ENCODE measurements around the gene BCL2L11.
A peak's percentile ranks its signal among the peaks of the same experiment; 100 is the strongest.

BCL2L11 gene

GRCh38 chr2:111138839-111139238 is 18.1 kb downstream of the BCL2L11 start:
- in situ Hi-C loops (cut with HindIII; ENCODE audit: low pct_ligation_motif_present, low pct_unique_long_range_greater_than_20kb, low sequenced_read_pairs) = no loop called here
- DNase-seq = no peak

GRCh38 chr2:111139637-111140317 is 19.1 kb downstream of the BCL2L11 start:
- in situ Hi-C loops (cut with HindIII; ENCODE audit: low pct_ligation_motif_present, low pct_unique_long_range_greater_than_20kb, low sequenced_read_pairs) = no loop called here
- DNase-seq = no peak

DNA sequence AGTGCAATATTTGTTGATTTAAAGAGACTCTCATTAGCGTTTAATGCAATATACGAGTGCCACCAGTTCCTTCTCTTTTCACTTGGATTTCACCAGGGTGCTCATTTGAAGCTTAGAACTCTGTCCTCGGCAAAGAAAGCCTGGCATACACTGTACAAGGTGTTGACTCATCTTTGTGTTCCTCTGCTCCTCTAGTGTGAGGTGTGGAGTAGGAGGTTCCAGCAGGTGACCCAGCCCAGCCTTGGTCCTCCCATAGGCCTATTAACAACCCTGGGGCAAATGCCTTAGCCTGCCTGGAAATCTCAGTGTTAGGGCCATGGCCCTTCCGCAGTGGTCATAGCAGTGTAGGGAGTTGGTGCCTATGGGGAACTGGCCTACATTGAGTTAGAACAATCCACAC is 20.1 kb downstream of the BCL2L11 start:
- no peak for DNase-seq
- in situ Hi-C loops (cut with HindIII; ENCODE audit: low pct_ligation_motif_present, low pct_unique_long_range_greater_than_20kb, low sequenced_read_pairs) = no loop called here

DNA sequence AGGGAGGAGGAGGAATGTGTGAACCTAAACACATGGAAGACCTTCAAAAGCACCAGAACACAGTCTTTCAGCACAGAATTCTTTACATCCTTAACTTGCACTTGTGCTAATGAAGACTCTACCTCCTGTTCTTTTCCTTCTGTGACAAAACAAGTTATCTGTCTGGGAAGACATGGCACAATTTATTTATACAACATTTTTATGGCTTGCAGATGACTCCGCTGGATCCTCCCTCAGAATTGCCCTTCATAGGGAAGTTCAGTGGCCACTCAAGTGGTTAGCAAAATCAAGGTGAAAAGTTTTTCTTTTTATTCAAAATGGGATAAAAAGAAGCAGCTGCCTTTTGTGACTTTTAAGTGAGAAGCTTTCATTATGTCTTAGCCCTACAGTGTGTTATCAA is 21.4 kb downstream of the BCL2L11 start:
- in situ Hi-C loops (cut with HindIII; ENCODE audit: low pct_ligation_motif_present, low pct_unique_long_range_greater_than_20kb, low sequenced_read_pairs) = no loop called here
- no peak for DNase-seq

DNA sequence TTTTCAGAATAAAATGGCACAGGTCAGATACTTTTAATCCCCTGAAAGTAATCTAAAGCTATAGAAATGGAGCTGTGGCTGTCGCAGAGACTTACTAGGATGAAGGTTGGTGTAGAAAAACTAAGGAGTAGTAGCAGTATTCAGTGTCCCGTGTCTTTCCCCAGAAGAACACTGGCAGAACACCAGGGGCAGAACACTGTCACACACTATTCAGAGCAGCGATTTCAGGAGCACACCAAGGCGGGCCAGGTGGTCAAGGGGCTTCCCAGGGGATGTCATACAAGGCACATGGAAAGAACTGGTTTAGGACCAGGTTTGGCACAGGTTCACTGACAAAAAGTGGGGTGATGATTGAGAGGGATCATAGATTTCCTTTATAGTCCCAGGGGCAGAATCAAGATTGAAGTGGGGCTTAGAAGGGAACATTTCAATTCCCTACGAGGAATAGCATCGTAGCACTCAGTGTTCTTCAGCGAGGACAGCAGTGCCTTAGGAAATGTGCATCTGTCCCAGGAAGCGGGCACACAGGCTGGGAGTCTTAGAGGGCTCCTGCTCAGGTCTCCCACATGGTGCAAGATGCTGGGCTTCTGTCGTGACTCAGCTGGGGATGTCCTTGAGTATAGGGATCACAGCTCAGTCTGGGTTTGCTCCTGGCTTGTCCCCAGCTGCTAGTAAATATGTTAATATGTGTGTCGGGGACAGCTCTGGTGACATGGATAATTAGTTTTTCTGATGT is 22.6 kb downstream of the BCL2L11 start:
- DNase-seq = no peak
- in situ Hi-C loops (cut with HindIII; ENCODE audit: low pct_ligation_motif_present, low pct_unique_long_range_greater_than_20kb, low sequenced_read_pairs) = no loop called here

GRCh38 chr2:111143843-111144198 is 23.1 kb downstream of the BCL2L11 start:
- DNase-seq = no peak
- in situ Hi-C loops (cut with HindIII; ENCODE audit: low pct_ligation_motif_present, low pct_unique_long_range_greater_than_20kb, low sequenced_read_pairs) = no loop called here

- in situ Hi-C loops (cut with HindIII; ENCODE audit: low pct_ligation_motif_present, low pct_unique_long_range_greater_than_20kb, low sequenced_read_pairs) = no loop called here
- no peak for DNase-seq
Observed at GRCh38 chr2:111145103-111145760, 24.5 kb downstream of the BCL2L11 start.

- in situ Hi-C loops (cut with HindIII; ENCODE audit: low pct_ligation_motif_present, low pct_unique_long_range_greater_than_20kb, low sequenced_read_pairs) = no loop called here
- no peak for DNase-seq
Observed at GRCh38 chr2:111145951-111146350, 25.2 kb downstream of the BCL2L11 start.

DNA sequence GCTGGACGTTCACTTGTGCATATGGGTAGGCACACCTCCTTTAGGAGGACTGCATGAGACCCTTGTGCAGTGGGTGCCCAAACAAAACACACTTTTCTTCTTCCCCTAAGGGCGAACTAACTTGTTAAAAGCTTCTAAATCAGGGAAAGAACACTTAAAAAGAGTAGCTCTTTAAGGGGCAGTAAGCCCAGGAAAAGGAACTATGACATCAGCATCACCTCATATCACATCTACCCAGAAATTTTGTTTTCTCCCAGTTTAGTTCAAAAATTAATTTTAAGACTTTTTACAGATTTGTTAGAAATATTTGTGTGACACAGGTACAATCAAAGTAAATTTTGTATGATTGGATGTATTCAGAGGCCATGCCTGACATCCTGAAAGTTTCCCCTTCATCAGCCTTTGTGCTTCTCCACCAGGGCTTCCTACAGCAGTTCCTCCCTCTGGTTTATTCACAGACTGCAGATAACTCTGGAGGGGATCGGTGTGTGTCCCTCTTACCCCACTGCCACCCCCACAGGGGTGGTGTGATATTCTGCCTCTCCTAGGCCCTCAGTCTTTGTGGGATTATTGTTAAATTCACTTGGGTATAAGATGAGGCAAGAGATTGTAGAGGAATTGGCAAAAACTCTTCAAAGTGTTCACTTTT is 27.6 kb downstream of the BCL2L11 start:
- DNase-seq = no peak
- in situ Hi-C loops (cut with HindIII; ENCODE audit: low pct_ligation_motif_present, low pct_unique_long_range_greater_than_20kb, low sequenced_read_pairs) = no loop called here

DNA sequence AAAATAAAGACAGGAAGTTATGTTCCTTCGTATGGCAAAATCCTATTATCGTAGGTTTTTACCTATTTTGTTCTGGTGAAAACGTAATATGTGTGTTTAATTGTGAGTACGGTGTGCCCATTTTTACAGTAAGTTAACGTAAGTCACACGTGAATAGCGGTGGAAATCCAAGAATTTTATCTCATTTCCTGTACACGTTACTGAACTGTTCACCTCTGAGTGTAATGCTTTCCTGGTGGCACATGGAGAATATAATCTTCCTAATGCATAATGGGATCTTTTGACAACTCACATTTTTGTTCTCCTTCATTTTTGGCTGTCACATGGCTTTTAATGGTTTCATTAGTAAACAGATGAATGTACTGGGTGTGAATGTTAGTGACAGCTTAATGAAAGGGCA is 28.2 kb downstream of the BCL2L11 start:
- in situ Hi-C loops (cut with HindIII; ENCODE audit: low pct_ligation_motif_present, low pct_unique_long_range_greater_than_20kb, low sequenced_read_pairs) = no loop called here
- DNase-seq = no peak

DNA sequence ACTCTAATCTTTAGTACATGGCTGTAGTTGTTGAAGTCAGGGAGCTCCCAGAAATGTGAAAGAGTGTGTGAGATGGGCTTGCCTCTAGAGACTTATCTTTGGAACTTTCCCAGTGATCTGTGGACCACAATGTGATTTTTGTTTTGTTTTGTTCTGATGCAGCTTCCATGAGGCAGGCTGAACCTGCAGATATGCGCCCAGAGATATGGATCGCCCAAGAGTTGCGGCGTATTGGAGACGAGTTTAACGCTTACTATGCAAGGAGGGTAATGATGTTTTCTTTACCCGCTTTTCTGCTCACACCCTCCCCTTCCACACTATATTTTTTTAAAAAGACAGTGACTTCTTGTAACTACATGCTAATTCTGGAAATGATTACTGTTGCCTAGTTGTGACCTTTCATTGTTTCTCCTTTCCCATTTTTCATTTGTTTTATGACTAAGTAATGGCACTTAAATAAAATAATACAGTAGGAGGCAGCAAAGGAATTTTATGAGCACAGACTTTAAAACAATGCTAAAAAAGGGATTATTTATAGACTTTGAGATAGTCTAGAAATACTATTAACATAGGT is 29.3 kb downstream of the BCL2L11 start:
- no peak for DNase-seq
- in situ Hi-C loops (cut with HindIII; ENCODE audit: low pct_ligation_motif_present, low pct_unique_long_range_greater_than_20kb, low sequenced_read_pairs) = no loop called here

DNA sequence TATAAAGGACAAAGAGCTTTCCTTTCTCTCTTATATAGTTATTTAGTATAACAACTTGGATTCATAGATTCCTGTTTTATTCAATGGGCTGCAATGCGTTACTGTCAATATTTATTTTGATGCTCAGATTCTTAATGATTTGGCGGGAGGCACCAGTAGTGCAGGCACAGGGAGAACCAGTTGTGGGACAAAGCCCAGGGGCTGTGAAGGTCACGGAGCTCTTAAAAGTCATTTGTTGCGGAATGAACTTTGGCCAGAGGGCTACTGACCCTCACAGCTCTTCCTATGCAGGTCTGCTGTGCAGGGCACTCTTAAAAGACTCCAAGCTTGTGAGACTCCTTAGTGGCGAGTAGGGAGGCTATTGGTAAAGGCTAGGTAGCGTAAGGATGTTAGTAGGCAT is 34.0 kb downstream of the BCL2L11 start:
- in situ Hi-C loops (cut with HindIII; ENCODE audit: low pct_ligation_motif_present, low pct_unique_long_range_greater_than_20kb, low sequenced_read_pairs) = no loop called here
- DNase-seq = no peak

- in situ Hi-C loops (cut with HindIII; ENCODE audit: low pct_ligation_motif_present, low pct_unique_long_range_greater_than_20kb, low sequenced_read_pairs) = no loop called here
- no peak for DNase-seq
Observed at GRCh38 chr2:111155610-111156009, 34.9 kb downstream of the BCL2L11 start.

- in situ Hi-C loops (cut with HindIII; ENCODE audit: low pct_ligation_motif_present, low pct_unique_long_range_greater_than_20kb, low sequenced_read_pairs) = no loop called here
- DNase-seq = no peak
Observed at GRCh38 chr2:111156529-111156928, 35.8 kb downstream of the BCL2L11 start.

DNA sequence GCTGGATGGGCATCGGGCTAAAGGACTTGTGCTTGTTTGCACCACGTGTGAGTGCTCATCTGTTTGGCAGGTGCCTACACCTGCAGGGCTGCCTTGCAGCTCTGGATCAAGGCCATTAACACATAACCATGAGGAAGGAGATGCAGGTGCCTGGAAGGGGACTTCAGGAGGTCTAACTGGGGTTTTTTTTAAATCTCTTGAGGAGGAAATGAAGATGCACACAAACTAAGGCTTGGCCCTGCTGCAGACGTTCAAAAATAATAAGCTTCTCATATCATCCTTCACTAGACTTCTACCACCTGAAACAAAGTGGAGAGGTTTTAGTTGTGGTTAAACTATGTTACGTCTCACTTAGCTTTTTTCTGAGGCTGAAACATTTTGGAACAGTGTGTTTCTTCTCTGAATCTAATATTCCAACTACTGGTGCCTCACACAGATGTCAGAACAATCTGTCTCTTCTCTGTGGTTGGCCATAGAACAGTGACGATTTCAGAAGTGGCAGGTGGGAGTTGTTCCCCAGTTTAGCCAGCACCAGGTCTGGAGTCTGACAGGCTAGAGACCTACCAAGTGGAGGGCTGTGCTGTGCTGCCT is 36.5 kb downstream of the BCL2L11 start:
- no peak for DNase-seq
- in situ Hi-C loops (cut with HindIII; ENCODE audit: low pct_ligation_motif_present, low pct_unique_long_range_greater_than_20kb, low sequenced_read_pairs) = no loop called here

GRCh38 chr2:111157798-111158197 is 37.1 kb downstream of the BCL2L11 start:
- DNase-seq = no peak
- in situ Hi-C loops (cut with HindIII; ENCODE audit: low pct_ligation_motif_present, low pct_unique_long_range_greater_than_20kb, low sequenced_read_pairs) = no loop called here

GRCh38 chr2:111159641-111160040 is 38.9 kb downstream of the BCL2L11 start:
- DNase-seq = no peak
- in situ Hi-C loops (cut with HindIII; ENCODE audit: low pct_ligation_motif_present, low pct_unique_long_range_greater_than_20kb, low sequenced_read_pairs) = no loop called here

DNA sequence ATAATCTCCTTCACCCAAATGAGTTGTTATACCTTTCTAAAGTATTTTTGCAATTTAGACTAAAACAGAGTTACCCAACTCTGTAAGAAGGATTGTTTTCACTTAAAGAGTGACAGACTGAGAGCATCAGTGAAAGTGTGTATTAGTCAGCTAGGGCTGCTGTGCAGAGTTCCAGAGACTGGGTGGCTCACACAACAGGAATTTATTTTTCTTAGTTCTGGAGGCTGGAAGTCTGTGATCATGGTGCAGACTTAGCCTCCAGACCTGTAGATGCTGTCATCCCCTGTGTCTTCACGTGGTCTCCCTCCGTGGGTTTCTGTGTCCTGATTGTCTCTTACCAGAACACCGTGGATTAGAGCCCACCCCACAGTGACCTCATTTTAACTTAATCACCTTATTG is 40.0 kb downstream of the BCL2L11 start:
- peak; percentile 56 for DNase-seq
- in situ Hi-C loops (cut with HindIII; ENCODE audit: low pct_ligation_motif_present, low pct_unique_long_range_greater_than_20kb, low sequenced_read_pairs) = no loop called here

GRCh38 chr2:111161971-111162370 is 41.3 kb downstream of the BCL2L11 start:
- in situ Hi-C loops (cut with HindIII; ENCODE audit: low pct_ligation_motif_present, low pct_unique_long_range_greater_than_20kb, low sequenced_read_pairs) = no loop called here
- no peak for DNase-seq
